Mononuclear cell (primary cell): ENCODE results near the gene JAZF1. TPM values are rescaled to one million over a fixed set of nuclear protein-coding genes. Genes with fewer than 3 reads are reported as not detected.

Experiments used
- H3K27me3 ChIP-seq: 2 replicates; pipeline ENCODE4 v1.6.0; 2011; ENCODE audit warnings: low read length, control low read depth; ENCODE audit not compliant: insufficient read depth
- H3K4me1 ChIP-seq: 2 replicates; pipeline ENCODE4 v1.5.1; 2011; ENCODE audit warnings: mild to moderate bottlenecking, low read length, control low read depth; ENCODE audit not compliant: insufficient read depth
- H3K4me3 ChIP-seq: 2 replicates; pipeline ENCODE4 v1.5.1; 2011; ENCODE audit warnings: mild to moderate bottlenecking, low read length, moderate library complexity
- H3K9me3 ChIP-seq: 2 replicates; pipeline ENCODE4 v1.5.1; 2011; ENCODE audit warnings: low read depth, mild to moderate bottlenecking, control low read depth, low read length
- total RNA-seq: library from RNA; depleted of rRNA; stranded (reverse); fragments of >200 nt; gene quantifications from one replicate; pipeline ENCODE4 v1.2.3, GENCODE V29; 2012

The JAZF1 gene
- total RNA-seq, 1 donor = 16.5 TPM

DNA sequence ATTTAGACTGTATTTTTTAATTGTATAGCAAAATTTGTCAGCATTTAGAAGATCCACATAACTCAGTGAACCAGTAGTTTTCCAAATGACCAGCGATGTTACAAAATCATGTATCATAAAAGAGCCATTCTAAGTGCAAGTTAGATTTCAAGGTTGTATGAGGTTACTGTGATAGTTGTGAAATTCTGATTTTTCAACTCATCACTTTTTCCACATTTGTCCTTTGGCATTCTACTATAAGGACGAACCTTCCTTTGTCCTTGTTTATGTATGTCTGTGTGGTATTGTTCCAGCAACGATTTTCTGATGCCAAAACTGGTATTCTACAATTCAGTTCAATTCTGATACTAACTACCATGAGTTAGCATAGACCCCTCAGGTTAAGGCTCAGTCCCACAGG lies 376.5 kb downstream of the JAZF1 start:
- no peaks in the 10 kb centered on the region for H3K4me1 ChIP-seq
- H3K4me3 ChIP-seq = no peak overlapping the region
- no peaks in the 10 kb centered on the region for H3K9me3 ChIP-seq
- no peaks in the 10 kb centered on the region for H3K27me3 ChIP-seq

DNA sequence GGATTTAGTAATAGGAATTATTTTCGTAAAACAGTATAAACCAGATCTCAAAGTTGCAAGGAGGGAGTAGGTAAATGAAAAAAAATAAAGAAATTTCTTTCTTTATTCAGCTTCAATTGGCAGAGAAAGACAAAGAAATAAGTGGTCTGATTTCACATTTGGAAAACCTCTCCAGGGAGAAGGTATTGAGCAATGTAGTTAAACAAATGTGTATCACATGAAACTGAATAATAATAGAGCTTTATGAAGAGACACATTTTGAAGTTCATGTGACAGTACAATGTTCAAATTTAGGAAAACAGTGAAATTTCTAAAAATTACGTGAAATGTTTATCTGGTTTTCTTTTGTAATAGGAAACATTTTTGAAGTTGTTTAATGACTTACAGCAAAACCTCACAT lies 377.6 kb downstream of the JAZF1 start:
- H3K4me1 ChIP-seq = no peaks in the 10 kb centered on the region
- no peak overlapping the region for H3K4me3 ChIP-seq
- no peaks in the 10 kb centered on the region for H3K9me3 ChIP-seq
- H3K27me3 ChIP-seq = no peaks in the 10 kb centered on the region

DNA sequence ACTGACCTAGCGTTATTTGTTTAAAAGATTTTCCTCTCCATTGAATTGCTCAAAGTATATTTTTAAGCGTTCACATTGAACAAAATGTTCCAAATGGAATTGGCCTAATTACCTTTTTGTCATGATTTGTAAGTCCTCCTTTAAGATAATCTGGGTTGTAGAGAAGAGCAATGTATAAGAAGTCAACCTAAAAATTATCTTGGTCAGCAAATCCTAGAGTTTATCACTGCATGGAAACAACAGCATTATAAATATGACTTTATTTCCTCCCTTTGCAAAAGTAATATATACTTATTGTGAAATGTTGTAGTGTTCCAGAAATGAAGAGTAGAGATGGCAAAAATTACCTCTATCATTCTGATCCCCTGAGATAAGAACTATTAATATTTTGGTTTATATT lies 381.4 kb downstream of the JAZF1 start:
- Histone ChIP-seq H3K27me3 (no peaks in the 10 kb centered on the region), H3K4me1 (no peaks in the 10 kb centered on the region), H3K4me3 (no peak overlapping the region), H3K9me3 (no peaks in the 10 kb centered on the region)

DNA sequence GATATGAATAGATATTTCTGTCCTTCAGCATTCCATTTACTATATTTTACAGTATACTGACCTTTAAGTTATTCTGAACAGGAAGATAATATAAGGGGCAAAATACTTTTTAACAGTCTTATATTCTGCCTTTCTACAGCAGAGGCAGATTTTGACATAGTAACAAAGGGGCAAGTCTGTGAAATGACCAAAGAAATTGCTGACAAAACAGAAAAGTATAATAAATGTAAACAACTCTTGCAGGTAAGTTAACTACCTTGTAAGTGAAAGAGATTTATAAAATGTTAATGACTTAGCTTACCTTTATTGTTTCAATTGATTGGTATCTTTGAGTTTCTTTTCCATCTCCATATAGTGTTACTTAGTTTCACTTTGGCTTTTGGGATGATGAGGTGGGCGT lies 384.6 kb downstream of the JAZF1 start:
- Histone ChIP-seq H3K4me1 (no peaks in the 10 kb centered on the region), H3K9me3 (no peaks in the 10 kb centered on the region), H3K27me3 (no peaks in the 10 kb centered on the region), H3K4me3 (no peak overlapping the region)

DNA sequence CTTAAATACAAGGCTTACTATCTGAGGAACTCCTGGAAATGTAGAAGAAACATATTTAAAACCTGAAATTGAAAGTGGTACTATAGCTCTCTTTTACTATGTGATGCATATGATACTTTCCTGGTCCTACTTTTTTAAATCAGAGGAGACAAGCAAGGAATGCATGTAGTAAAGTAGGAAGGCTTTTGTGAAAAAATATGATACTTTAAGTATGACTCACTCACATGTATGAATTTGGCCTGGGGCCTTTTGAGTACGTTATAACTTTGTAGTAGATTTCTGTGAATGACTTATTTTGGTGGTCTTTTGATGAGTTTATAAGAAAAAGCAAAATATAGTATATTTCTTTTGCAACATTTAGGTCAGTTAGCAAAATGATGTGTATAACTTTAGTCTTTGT lies 386.8 kb downstream of the JAZF1 start:
- no peaks in the 10 kb centered on the region for H3K9me3 ChIP-seq
- no peaks in the 10 kb centered on the region for H3K27me3 ChIP-seq
- no peaks in the 10 kb centered on the region for H3K4me1 ChIP-seq
- no peak overlapping the region for H3K4me3 ChIP-seq

DNA sequence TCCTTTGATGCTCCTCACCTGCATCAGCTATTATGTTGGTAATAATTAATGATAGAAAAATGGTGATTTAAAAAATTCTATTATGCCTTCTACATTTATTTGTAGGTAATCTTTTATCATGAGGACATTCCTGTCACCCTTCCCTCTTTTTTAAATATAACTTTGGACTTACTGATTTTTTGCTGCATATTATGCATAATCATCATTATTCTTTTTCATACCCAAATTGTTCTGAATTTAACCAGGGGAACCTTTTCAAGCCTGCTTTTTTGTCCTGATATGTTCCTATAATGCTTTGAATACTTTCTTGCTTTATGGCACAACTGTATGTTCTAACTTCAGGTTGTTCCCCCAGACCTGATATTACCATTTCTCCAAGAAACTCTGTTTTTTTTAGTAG lies 392.2 kb downstream of the JAZF1 start:
- Histone ChIP-seq H3K4me1 (no peaks in the 10 kb centered on the region), H3K27me3 (no peaks in the 10 kb centered on the region), H3K4me3 (no peak overlapping the region), H3K9me3 (no peaks in the 10 kb centered on the region)

DNA sequence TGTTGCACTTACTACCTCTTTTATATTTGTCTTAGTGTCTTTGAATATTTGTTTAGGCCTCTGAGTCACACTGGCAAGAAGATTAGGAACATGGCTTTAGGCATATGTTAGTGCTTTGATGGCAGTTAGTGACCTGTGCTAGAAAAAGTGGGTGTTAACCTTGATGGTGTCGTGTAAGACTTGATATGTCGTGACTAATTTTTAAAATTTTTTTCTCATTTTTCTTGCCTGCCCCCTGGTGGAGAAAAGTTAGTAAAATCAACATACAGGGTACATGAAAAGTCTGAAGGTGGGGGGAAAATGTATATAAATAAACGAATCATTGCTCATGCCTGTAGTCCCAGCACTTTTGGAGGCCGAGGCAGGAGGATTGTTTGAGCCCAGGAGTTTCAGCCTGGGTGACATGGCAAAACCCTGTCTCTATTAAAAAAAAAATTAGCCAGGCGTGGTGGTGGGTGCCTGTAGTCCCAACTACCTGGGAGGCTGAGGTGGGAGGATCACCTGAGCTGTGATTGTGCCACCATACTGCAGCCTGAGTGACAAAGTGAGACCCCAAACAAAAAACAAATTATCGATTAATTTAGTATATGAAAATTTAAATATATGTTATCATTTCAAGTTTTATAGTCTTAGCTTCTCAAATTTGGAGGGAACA lies 396.1 kb downstream of the JAZF1 start:
- Histone ChIP-seq H3K9me3 (no peaks in the 10 kb centered on the region), H3K27me3 (no peaks in the 10 kb centered on the region), H3K4me1 (no peaks in the 10 kb centered on the region), H3K4me3 (no peak overlapping the region)

DNA sequence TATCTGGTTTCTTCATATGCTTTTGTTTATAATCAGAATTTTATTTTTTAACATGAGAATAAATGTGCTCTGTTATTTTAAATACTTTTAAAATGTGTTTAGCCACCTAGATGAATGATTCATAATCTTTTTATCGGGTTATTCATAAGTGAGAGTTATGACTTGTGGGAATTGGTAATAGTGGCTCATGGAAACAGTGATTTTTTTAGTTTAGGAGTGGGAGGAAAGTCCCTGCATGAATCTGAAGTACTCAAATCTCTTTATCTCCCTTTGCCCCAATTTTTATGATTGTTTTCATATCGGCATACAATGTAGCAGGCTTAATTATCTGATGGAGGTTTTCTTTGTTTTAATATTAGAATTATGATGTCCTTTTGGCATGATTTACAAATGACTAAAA lies 397.7 kb downstream of the JAZF1 start:
- Histone ChIP-seq H3K9me3 (no peaks in the 10 kb centered on the region), H3K4me1 (no peaks in the 10 kb centered on the region), H3K27me3 (no peaks in the 10 kb centered on the region), H3K4me3 (no peak overlapping the region)

DNA sequence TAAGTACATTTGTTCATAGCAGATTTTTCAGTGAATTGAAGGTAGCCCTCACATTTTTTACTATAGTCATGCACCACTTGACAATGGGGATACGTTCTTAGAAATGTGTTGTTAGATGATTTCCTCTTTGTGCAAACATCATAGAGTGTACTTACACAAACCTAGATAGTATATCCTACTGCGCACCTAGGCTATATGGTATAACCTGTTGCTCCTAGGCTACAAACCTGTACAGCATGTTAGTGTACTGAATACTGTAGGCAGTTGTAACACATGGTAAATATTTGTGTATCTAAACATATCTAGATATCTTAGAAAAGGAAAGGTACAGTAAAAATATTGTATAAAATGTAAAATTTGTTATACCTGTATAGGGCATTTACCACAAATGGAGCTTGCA lies 399.4 kb downstream of the JAZF1 start:
- Histone ChIP-seq H3K4me3 (no peak overlapping the region), H3K27me3 (no peaks in the 10 kb centered on the region), H3K4me1 (no peaks in the 10 kb centered on the region), H3K9me3 (no peaks in the 10 kb centered on the region)

Other genes with a start within 250 kb of the JAZF1 start
- gene CREB5, start 231.7 kb upstream of the JAZF1 start, total RNA-seq = 17.8 TPM